Fibroblast of peridontal ligament (primary cell): ENCODE measurements around the gene RNF181.
"Not testable (repeated sequence)": the region's sequence is repeated elsewhere in the genome, so short reads cannot be mapped to it uniquely, and the experiment has no call there.

Experiments used
- DNase-seq: peaks from one replicate; pipeline ENCODE4 v3.0.0-alpha.2; 2010; ENCODE audit errors: extremely low read depth

Gene RNF181, protein sequence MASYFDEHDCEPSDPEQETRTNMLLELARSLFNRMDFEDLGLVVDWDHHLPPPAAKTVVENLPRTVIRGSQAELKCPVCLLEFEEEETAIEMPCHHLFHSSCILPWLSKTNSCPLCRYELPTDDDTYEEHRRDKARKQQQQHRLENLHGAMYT

DNA sequence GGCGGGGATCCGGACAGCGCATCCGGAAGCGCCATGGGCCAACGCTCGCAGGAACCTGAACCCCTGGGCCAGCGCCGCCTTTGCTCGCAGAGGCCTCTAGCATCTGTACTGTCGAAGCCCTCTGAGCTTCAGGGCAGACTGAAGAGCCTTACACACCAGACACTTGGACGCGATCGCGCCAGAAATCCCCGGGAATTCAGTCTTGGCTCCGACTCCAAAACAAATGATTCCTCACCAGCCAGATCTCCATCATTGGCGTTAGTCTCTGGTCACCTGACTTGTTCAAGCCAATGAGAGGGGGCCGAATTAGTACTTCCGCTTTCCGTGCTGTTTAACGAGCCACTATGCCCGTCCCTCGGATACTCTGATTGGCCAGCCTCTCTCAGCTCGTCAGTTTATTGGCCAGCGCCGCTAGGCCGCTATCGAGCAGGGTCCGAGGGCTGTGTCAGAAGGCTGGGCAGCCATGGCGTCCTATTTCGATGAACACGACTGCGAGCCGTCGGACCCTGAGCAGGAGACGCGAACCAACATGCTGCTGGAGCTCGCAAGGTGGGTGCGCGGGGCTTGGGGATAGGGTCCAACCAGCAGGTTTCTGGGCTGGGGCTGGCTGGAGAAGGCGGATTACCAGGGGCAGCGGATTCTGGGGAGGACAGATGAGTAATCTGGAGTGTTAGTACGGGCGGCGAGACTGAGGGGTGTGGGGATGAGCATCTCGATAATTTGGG lies at the start of gene RNF181:
TSS of gene RNF181 (plus strand) at position 445 of the 725 bp plus-strand sequence. CDS start at position 464, 19 bp downstream.
- peak; percentile 100 for DNase-seq

DNA sequence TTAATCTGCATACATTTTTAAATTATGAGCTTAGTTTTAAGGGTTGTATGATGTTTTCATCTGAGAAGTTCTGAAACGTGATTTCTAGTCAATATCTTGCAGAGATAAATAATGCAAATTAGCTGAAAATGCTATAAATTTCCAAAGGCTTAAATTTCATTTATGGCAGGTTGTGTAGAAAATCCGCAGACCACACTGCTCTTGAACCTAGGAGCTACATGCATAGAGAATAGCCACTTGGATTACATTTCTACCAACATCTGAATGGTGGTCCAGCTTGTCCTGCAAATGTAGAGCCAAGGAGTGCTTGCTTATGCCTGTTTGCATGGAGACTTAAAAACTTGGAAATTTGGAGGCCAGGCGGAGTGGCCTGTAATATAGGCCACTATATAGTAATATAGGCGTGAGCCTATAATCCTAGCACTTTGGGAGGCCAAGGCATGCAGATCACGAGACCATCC lies 49.7 kb upstream of the RNF181 start:
- DNase-seq, result peak; percentile 13

DNA sequence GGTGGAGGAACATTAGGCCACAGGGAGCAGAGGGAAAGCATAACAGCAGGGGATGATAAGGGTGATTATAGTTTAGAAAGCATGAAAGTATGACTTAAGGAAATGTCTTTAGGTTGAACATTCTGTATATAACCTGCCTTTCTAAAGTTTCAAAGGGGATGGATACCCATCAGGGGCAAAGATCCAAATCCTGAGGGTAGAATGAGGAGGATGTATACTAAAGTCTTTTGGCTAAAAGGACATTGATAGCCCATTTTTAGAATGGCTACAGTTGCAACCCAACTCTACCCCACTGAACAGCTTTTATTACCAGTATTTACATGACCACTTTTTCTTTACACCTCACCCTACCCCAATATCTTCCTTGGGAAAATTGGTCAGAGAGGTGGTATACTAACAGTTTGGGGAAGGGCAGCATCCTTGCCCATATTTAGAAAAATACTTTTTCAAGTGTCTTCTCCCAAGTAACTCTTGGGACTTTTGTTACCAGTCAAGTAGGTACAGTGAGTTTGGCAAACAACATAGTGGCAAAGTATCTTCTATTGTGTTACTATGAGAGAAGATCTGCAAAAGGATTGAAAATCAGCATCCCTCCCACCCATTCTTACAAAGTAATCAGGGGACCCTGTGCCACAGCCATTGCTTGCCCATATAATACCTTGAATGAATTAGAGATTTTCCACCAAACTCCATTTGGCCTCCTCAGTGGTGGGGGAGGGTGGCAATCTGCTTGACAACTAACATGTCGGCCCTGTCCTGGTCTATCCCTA lies 48.3 kb upstream of the RNF181 start:
- DNase-seq, result peak; percentile 33

DNA sequence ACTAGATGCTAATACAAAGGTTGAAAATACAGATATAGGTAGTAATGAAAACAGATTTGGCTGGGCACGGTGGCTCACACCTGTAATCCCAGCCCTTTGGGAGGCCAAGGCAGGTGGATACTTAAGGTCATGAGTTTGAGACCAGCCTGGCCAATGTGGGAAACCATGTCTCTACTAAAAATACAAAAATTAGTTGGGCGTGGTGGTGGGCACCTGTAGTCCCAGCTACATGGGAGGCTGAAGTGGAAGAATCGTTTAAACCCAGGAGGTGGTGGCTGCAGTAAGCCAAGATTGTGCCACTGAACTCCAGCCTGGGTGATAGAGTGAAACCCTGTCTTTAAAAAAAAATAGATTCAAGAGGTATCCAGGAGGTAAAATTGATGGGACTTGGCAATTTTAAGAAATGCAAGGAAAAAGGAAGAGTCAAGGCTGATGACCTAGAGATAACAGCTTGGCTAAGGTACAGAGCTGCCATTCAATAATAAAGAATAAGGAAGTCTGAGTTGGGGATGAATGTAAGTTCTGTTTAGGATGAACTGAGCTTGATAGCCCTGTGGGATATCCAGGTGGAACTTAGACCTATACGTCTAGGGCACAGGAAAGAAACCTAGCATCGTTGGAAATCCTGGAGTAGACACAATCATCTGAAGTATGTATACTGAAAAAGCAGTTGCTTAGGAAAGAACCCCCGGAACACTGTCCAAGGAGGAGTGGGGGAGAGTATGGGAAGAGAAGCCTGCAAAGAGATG lies 47.5 kb upstream of the RNF181 start:
- peak; percentile 64 for DNase-seq

DNA sequence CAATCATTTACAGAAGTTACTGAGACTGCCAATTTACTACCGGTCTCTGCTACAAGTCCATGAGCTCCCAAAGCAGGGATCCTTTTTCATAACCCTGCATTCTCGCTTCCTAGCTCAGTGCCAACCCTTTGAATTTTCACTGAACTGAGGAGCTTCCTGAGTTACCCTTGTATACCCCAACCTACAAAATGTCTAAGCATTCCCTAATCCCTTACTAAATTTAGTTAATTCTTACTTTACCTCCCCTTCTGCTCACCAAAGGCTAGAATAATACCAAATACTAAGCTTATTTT lies 47.0 kb upstream of the RNF181 start:
- DNase-seq, result no peak

DNA sequence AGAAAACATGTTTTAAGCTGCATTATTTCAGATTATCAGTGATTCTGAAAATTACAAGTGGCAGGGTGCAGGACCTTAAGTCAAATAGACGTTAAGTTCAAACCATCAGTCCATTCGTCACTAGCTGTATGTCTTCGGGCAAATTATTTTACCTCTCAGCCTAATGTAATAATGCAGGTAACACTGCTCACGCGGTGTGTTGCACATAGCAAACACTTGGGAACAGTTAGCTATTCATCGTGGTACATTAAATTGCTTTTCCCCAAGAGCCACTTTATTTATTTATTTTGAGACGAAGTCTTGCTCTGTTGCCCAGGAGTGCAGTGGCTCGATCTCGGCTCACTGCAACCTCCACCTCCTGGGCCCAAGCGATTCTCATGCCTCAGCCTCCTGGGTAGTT lies 46.5 kb upstream of the RNF181 start:
- peak; percentile 5 for DNase-seq

DNA sequence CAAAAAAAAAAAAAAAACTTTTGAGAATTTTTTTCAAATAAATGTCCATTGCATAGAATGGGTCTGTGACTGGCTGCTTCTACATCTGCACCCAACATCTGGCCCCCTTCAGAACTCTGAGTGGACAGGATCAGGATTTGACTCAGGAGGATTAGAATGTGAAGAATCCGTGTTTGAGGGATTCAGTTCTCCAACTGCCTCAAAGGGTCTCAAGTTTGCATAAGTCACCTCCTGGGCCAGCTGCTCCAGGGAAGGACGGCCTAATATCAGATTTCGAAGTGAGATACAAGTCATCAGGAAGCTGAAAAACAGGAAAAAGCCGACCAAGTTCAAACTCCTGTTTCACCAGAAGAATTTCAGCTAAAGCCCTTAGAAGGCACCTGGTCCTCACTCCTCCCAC lies 45.7 kb upstream of the RNF181 start:
- peak; percentile 92 for DNase-seq

DNA sequence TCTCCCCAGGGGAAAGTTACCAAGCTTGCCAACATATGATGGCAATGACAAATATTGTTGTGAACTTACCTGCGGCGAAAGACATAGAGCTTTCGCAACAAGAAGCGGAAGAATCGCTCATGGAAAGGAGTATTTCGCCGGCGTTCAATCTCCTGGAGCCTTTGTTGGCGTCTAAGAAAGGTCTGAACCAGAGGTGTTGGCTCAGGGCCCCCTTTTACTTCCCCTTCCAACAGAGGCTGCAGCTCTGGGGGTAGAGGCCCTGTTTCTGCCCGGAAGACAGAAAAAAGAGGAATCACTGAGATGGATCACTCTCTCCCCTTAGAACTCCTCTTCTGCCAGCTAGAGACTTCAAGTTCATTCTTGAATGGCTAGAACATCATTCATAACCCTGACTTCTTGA lies 45.1 kb upstream of the RNF181 start:
- no peak for DNase-seq

DNA sequence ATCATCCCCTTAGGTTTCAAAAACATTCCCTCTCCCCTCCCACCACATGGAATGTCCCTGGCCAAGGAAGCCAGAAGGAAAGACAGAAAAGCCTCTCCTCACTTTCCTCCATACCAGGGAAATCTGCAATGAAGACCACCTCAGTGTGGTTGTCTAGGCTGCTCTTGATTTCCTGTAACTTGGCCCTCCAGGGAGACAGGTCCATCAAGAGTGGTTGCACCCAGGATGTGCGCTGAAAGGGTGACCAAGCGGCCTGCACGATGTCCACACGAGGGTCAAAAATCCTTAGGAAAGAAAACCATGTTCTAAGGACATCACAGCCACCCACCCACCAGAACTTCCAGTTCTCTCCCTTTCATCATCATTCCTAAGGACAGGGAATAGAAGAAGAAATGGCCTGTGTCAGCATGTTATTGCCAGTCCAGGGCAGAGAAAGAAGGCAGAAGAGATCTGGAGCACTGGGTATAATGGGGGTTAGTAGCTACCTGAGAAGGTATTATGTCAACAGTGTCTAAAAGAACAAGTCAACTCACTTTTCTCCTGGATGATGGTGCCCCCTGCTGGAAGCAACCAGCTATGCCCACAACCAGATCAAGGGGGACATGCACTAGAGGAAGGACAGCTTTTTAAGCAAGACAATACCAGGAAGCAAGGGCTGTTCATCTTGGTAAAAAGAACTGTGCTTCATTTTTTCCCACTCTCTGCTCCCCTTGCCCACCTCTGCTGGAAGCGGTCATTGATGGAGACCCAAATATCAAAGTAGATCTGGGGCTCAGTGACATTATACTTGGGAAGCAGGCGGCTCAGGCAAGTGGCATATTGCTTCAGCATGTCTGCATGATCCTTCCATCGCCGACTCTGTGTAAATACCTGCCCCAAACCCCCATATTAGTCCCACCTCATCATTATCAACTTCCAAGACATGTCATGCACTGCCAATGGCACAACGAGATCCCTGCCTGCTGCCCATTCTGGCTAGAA lies 43.6 kb upstream of the RNF181 start:
- peak; percentile 81 for DNase-seq

DNA sequence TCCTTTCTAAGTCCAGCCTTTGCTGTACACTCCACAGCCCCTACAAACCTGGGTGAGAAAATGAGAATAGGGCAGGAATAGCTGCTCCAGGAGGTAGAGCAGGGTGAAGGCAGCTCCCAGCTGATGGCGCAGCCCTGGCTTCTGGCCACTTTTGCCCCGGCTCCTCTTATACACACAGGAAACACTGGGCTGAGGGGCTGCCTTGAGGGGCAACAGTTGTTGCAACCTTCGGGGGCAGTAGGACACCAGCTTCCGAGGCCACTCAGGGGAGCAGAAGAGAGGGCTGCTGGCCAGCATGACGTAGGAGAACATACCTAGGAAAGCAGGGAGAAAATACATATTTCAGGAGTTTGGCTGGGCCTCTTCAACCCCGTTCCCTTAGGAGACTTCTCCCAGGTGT lies 42.4 kb upstream of the RNF181 start:
- no peak for DNase-seq

DNA sequence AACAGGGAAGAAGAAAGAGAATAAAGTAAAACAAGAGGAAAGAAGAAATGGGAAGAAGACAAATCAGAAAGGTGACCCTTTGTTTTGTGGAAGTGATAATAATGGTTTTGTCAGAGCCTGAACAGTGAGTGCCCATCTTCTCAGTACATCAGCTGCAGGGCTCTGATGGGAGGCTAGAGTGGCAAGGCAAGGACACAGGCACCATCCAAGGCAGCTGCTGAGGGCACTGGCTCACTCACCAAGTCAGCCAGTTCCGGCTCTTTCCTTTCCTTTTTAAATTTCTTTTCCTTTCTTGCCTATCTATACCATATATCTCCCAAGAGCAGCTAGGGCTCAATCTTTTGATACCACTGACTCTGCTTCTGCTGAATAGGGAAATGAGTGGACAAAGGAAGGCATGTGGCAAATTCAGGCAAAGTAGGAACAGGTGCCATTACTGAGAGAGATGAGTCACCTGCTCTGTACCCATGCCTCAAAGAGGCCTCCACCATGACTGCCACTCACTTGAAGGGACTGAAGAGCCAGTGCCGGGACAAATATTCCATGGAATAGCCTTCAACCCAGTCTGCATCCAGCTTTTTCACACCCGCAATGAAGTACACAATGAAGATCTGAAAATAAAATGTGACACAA lies 40.4 kb upstream of the RNF181 start:
- DNase-seq, result no peak

DNA sequence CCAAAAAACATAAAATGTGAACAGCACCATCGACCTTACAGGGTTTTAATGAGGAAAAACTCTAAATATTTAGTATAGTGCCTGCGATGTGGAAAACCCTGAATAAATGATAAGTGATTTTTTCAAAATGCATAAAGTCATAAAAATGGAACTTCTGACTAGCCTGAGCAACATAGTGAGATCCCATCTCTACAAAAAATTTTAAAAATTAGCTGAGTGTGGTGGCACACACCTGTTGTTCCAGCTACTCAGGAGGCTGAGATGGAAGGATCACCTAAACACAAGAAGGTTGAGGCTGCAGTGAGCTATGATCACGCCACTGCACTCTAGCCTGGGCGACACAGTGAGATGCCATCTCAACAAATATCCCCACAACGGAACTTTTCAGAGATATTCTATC lies 38.4 kb upstream of the RNF181 start:
- no peak for DNase-seq

DNA sequence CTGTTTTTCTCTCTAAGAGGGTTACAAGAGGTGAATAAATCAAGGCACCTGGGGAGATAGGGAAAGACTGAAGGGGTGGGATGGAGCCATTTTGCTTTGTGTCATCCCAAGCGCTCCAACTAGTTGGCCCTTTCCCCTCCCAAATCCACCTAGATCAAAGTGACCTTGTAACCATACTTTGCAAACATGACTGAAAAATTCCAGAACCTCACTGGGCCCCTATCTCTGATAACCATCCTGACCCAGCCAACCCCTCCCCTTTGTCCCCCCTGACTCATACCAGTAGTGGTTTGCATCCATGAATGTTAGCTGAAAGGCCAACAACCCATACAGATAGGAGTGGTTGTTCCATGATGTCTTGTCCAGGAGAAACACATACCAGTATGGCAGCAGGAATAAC lies 37.4 kb upstream of the RNF181 start:
- DNase-seq, result no peak

DNA sequence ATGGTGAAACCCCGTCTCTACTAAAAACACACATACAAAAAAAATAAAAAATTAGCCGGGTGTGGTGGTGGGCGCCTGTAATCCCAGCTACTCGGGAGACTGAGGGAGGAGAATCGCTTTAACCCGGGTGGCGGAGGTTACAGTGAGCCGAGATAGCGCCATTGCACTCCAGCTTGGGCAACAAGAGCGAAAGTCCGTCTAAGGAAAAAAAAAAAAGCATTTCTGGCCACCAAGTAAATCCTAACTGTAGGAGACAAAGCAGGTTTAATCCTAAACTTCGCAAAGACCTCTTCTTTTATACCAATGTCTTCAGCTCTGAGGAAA lies 35.2 kb upstream of the RNF181 start:
- not testable (repeated sequence) for DNase-seq

DNA sequence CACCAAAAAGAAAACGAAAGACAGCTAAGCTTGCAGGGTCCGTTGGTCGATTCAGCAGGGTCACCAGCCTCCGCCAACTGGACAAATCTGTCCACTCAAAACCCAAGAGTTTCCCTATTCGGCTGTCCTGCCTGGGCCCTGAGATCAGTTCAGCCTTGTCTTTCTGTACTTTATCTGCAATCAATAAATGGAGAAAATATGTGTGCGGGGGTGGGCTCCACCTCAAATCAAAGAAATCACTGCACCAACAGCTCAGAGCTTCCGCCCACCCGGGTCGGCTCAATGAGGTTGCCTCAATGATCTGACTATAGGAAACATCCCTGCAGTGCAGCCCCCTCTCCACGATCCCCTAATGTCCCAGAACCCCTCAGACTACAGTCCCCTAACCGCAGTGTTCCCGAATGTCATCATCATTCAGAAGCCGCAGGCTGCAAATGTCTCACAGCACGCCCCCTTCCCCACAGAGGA lies 34.7 kb upstream of the RNF181 start:
- no peak for DNase-seq

DNA sequence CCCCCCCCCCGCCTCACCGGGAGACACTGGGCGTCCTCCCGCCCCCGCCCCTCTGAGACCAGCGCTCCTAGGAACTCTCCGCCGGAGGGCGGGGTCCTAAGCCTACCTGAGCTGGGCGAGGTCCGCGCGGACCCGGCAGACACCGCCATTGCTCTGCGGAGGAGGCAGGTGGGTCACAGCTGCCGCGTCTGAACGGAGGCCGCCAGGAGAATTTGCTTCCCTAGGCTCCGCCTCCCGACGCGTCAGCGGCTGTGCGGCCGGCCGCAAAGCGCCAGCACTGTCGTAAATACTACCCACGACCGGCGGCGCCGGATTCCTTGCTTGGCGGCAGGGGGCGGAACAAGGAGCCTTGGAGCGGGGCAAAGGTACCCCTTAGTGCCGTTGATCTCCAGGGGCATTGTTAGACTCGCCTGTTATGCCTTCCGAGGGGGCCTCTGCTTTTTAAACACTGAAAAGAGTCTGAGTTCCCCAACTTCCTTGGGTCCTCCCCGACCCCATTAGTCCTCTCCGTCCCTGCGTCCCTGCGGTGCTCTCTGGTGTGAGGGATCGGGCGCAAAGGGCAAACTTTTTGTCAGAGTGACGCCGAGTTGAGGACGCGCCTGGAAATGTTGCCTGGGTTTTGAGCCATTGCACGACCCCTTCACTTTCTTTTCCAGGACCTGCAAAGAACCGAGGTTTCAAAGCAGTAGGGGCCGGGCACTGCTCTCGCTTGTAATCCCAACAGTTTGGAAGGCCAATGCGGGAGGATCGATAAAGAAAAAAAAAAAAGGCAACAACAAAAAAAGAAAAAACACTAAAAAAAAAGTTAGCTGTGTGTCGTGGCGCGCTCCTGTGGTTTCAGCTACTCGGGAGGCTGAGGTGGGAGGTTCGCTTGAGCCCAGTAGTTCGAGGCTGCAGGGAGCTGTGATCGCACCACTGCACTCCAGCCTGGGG lies 34.0 kb upstream of the RNF181 start, which contains the start of gene GGCX:
TSS of gene GGCX (minus strand) at position 214 of the 933 bp plus-strand sequence. CDS start at position 149, 65 bp downstream.
- DNase-seq, result peak; percentile 87

DNA sequence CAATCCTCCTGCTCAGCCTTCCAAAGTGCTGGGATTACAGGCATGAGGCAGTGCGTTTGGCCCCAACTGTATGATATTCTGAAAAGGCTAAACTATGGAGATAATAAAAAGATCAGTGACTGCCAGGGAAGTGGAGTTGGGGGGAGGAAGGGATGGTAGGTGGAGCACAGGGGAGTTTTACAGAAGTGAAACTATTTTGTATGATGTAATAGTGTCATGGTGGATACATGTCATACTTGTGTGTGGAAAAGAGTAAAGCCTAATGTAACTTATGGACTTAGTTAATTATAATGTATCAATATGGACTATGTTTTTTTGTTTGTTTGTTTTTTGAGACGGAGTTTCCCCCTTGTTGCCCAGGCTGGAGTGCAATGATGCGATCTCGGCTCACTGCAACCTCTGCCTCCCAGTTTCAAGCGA lies 31.4 kb upstream of the RNF181 start:
- DNase-seq, result no peak

DNA sequence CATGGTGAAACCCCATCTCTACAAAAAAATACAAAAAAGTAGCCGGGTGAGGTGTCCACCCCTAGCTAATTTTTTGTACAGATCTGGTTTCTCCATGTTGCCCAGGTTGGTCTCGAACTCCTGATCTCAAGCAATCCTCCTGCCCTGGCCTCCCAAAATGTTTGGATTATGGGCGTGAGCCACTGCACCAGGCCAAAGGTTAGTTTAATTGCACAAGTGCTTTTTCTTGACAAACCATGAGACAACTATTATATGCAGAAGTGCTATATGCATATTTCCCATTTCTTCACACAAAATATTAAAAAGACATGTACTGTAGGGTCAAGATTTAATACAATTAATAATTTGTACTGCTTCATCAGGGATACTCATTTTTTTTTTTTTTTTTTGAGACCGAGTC lies 29.3 kb upstream of the RNF181 start:
- DNase-seq, result no peak

DNA sequence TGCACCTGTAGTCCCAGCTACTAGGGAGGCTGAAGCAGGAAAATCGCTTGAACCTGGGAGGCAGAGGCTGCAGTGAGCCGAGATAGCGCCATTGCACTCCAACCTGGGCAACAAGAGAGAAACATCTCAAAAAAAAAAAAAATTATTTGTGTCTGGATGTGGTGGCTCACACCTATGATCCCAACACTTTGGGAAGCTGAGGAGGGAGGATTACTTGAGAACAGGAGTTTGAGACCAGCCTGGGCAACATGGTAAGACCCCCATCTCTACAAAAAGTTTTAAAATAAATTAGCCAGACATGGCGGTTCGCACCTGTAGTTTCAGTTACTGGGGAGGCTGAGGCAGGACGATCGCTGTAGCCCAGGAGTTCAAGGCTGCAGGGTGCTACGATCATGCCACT lies 19.8 kb upstream of the RNF181 start:
- no peak for DNase-seq

DNA sequence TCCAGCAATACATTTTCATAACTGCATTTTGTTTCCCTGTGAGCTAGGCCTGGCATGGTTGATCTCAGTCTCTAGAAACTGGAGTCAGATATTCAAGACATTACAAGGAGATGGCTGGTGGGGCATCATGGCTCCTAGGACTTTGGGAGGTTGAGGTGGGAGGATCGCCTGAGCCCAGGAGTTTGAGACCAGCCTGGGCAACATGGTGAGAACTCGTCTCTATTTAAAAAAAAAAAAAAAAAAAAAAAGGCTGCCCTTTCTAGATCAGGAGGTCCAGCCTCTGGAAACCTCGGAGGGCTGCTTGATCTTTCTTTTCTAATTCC lies 18.5 kb upstream of the RNF181 start:
- no peak for DNase-seq
